Stimulated activated naive CD8-positive, alpha-beta T cell treated with anti-CD3 and anti-CD28 coated beads, Interleukin-15, amount 100 ng/mL, for 72 hours (primary cell): ENCODE results near the gene SUSD4.

Experiments
- ATAC-seq: fragments of 150-1000 bp; cut with Tn5 transposase; 2 replicates; pipeline ENCODE4 v1.10.0; 2021; ENCODE audit warnings: mild to moderate bottlenecking, moderate library complexity
- DNase-seq, 2 donors: peaks; one replicate each; pipeline ENCODE4 v3.0.0; 2021 to 2022
- H3K27ac Mint-ChIP-seq, 2 donors: one replicate each; pipeline ENCODE4 v1.8.0; 2022; ENCODE audit warnings: mild to moderate bottlenecking in 2 of 2, mixed read lengths in 2 of 2, moderate library complexity in 2 of 2
- H3K27me3 Mint-ChIP-seq: one replicate; pipeline ENCODE4 v1.8.0; 2022; ENCODE audit warnings: mixed read lengths
- H3K4me1 Mint-ChIP-seq: one replicate; pipeline ENCODE4 v1.8.0; 2022; ENCODE audit warnings: mild to moderate bottlenecking, mixed read lengths
- H3K4me3 Mint-ChIP-seq, 2 donors: one replicate each; pipeline ENCODE4 v1.8.0; 2022; ENCODE audit warnings: mild to moderate bottlenecking in 2 of 2, mixed read lengths in 2 of 2, moderate library complexity in 1 of 2
- H3K9me3 Mint-ChIP-seq, 2 donors: one replicate each; pipeline ENCODE4 v1.8.0; 2022; ENCODE audit warnings: mixed read lengths in 2 of 2

SUSD4 gene

GRCh38 chr1:223230161-223230881 lies 133.7 kb downstream of the SUSD4 start:
- ATAC-seq (peak; percentile 78), DNase-seq (peak; percentile 52 to 60)
- Mint-ChIP-seq H3K27me3 (peaks cover 9% of the 10 kb centered on the region), H3K4me3 (peak overlapping the region; percentile 53 to 75), H3K4me1 (peaks cover 92% of the 10 kb centered on the region), H3K27ac (peak overlapping the region; percentile 93 to 95), H3K9me3 (no peaks in the 10 kb centered on the region)

- H3K27me3 Mint-ChIP-seq: peaks cover 9% of the 10 kb centered on the region
- H3K4me3 Mint-ChIP-seq: peak overlapping the region; percentile 53 to 75
- DNase-seq (no peak), ATAC-seq (peak; percentile 49)
- no peaks in the 10 kb centered on the region for H3K9me3 Mint-ChIP-seq
- peak overlapping the region in 1 of 2 donors; percentile 95 for H3K27ac Mint-ChIP-seq
- peaks cover 86% of the 10 kb centered on the region for H3K4me1 Mint-ChIP-seq
Observed at GRCh38 chr1:223229756-223230155, 134.2 kb downstream of the SUSD4 start.

- H3K4me1 Mint-ChIP-seq: peaks cover 79% of the 10 kb centered on the region
- no peak overlapping the region for H3K27ac Mint-ChIP-seq
- ATAC-seq: no peak
- no peak overlapping the region for H3K4me3 Mint-ChIP-seq
- H3K9me3 Mint-ChIP-seq: no peaks in the 10 kb centered on the region
- no peak for DNase-seq
- peaks cover 9% of the 10 kb centered on the region for H3K27me3 Mint-ChIP-seq
Observed at GRCh38 chr1:223228931-223229528, 134.9 kb downstream of the SUSD4 start.

GRCh38 chr1:223228201-223228600 lies 135.8 kb downstream of the SUSD4 start:
- ATAC-seq (no peak), DNase-seq (no peak)
- Mint-ChIP-seq H3K9me3 (no peaks in the 10 kb centered on the region), H3K27me3 (peaks cover 9% of the 10 kb centered on the region), H3K4me3 (no peak overlapping the region), H3K4me1 (peaks cover 71% of the 10 kb centered on the region), H3K27ac (no peak overlapping the region)

- H3K27ac Mint-ChIP-seq: no peak overlapping the region
Observed at GRCh38 chr1:223227486-223228196, 136.3 kb downstream of the SUSD4 start.

GRCh38 chr1:223227031-223227430 lies 136.9 kb downstream of the SUSD4 start:
- no peak for DNase-seq
- H3K9me3 Mint-ChIP-seq: no peaks in the 10 kb centered on the region
- peaks cover 59% of the 10 kb centered on the region for H3K4me1 Mint-ChIP-seq
- no peak overlapping the region for H3K4me3 Mint-ChIP-seq
- H3K27ac Mint-ChIP-seq: no peak overlapping the region
- H3K27me3 Mint-ChIP-seq: peaks cover 9% of the 10 kb centered on the region
- no peak for ATAC-seq

More at GRCh38 chr1:223227486-223228196, 136.3 kb downstream of the SUSD4 start:
- no peak for ATAC-seq
- Mint-ChIP-seq H3K9me3 (no peaks in the 10 kb centered on the region), H3K27me3 (peaks cover 9% of the 10 kb centered on the region), H3K4me3 (no peak overlapping the region), H3K4me1 (peaks cover 65% of the 10 kb centered on the region)
- no peak for DNase-seq

GRCh38 chr1:223226271-223226670 lies 137.7 kb downstream of the SUSD4 start:
- no peaks in the 10 kb centered on the region for H3K9me3 Mint-ChIP-seq
- peaks cover 9% of the 10 kb centered on the region for H3K27me3 Mint-ChIP-seq
- DNase-seq (no peak), ATAC-seq (no peak)
- no peak overlapping the region for H3K27ac Mint-ChIP-seq
- H3K4me1 Mint-ChIP-seq: peaks cover 51% of the 10 kb centered on the region
- H3K4me3 Mint-ChIP-seq: no peak overlapping the region

- Mint-ChIP-seq H3K9me3 (peaks cover 0 to 2% of the 10 kb centered on the region in 2 donors), H3K4me1 (peaks cover 48% of the 10 kb centered on the region), H3K27me3 (peaks cover 9% of the 10 kb centered on the region), H3K4me3 (no peak overlapping the region), H3K27ac (no peak overlapping the region)
- DNase-seq (no peak), ATAC-seq (no peak)
Observed at GRCh38 chr1:223225481-223225880, 138.5 kb downstream of the SUSD4 start.

GRCh38 chr1:223225061-223225460 lies 138.9 kb downstream of the SUSD4 start:
- DNase-seq (no peak), ATAC-seq (no peak)
- Mint-ChIP-seq H3K4me3 (no peak overlapping the region), H3K27me3 (peaks cover 9% of the 10 kb centered on the region), H3K27ac (no peak overlapping the region), H3K4me1 (peaks cover 44% of the 10 kb centered on the region), H3K9me3 (peaks cover 0 to 6% of the 10 kb centered on the region in 2 donors)

GRCh38 chr1:223224465-223224864 lies 139.5 kb downstream of the SUSD4 start:
- Mint-ChIP-seq H3K4me1 (peaks cover 38% of the 10 kb centered on the region), H3K27ac (no peak overlapping the region), H3K27me3 (peaks cover 9% of the 10 kb centered on the region), H3K4me3 (no peak overlapping the region), H3K9me3 (peaks cover 0 to 12% of the 10 kb centered on the region in 2 donors)
- ATAC-seq: peak; percentile 47
- DNase-seq: no peak

GRCh38 chr1:223223091-223223995 lies 140.6 kb downstream of the SUSD4 start:
- DNase-seq: no peak
- Mint-ChIP-seq H3K27ac (no peak overlapping the region), H3K27me3 (peaks cover 9% of the 10 kb centered on the region), H3K4me1 (peaks cover 27% of the 10 kb centered on the region), H3K4me3 (no peak overlapping the region), H3K9me3 (peaks cover 5 to 23% of the 10 kb centered on the region in 2 donors)
- no peak for ATAC-seq

GRCh38 chr1:223222377-223222776 lies 141.6 kb downstream of the SUSD4 start:
- no peak overlapping the region for H3K27ac Mint-ChIP-seq
- peaks cover 17% of the 10 kb centered on the region for H3K4me1 Mint-ChIP-seq
- DNase-seq: no peak
- H3K27me3 Mint-ChIP-seq: peaks cover 5% of the 10 kb centered on the region
- H3K4me3 Mint-ChIP-seq: no peak overlapping the region
- no peak for ATAC-seq
- peaks cover 11 to 31% of the 10 kb centered on the region in 2 donors for H3K9me3 Mint-ChIP-seq

- DNase-seq (no peak), ATAC-seq (no peak)
- H3K27me3 Mint-ChIP-seq: no peaks in the 10 kb centered on the region
- peaks cover 10% of the 10 kb centered on the region for H3K4me1 Mint-ChIP-seq
- no peak overlapping the region for H3K4me3 Mint-ChIP-seq
- peaks cover 11 to 31% of the 10 kb centered on the region in 2 donors for H3K9me3 Mint-ChIP-seq
- no peak overlapping the region for H3K27ac Mint-ChIP-seq
Observed at GRCh38 chr1:223221686-223222085, 142.3 kb downstream of the SUSD4 start.

GRCh38 chr1:223219846-223220610 lies 143.9 kb downstream of the SUSD4 start:
- Mint-ChIP-seq H3K4me3 (no peak overlapping the region), H3K9me3 (peaks cover 11 to 31% of the 10 kb centered on the region in 2 donors), H3K27me3 (no peaks in the 10 kb centered on the region), H3K4me1 (peaks cover 5% of the 10 kb centered on the region), H3K27ac (no peak overlapping the region)
- DNase-seq (no peak), ATAC-seq (no peak)

GRCh38 chr1:223219318-223219635 lies 144.7 kb downstream of the SUSD4 start:
- no peaks in the 10 kb centered on the region for H3K27me3 Mint-ChIP-seq
- ATAC-seq (no peak), DNase-seq (no peak)
- H3K4me3 Mint-ChIP-seq: no peak overlapping the region
- peaks cover 5% of the 10 kb centered on the region for H3K4me1 Mint-ChIP-seq
- H3K27ac Mint-ChIP-seq: no peak overlapping the region
- H3K9me3 Mint-ChIP-seq: peaks cover 11 to 31% of the 10 kb centered on the region in 2 donors
